Measurements from ENCODE around the gene ATP2C2.

DNA sequence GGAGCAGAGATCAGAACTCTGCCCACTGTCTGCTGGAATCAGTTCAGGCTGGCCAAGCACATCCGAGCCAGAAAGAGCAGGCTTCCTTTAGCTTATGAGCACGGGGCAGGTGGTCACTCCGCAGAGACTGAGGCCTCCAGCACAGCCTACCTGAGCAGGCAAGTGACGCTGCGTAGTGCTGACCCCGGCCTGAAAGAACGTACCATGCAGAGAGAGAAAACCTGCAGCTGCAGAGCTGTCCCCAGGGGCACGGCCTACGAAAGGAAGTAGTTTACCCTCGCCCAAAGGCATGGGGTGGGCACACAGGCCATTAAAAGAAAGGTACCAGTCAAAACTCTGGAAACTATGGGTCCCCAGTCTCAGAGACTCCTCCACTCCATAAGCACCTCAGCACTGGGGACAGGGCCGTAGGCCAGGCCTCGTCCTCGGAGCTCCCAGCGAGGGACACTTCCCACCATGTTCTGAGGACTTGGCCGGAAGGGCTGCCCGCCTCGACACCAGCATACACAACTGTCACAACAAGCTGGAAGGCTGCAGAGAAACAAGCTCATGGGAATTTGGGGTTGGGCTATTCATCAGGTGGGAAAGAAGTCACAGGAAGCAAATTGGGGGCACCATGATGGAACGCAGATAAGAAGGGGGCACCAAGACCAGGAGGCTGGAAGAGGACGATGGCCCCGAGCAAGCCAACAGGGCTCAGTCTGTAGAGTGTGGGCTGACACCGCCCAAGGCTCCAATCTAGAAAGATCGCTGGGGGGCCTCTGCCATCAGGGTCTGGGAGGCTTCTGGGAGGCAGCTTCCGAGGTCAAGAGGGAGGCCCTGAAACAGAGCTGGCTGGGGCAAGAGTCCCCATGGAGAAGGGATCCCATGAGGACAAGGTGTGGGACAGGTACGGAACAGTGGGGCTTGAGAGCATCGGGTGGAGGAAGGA, 114.9 kb downstream of the ATP2C2 start:
- TF ChIP-seq POLR2A (IDR thresholded peaks at IDR 0.05), result no peak
- TF ChIP-seq, protein P1, sequence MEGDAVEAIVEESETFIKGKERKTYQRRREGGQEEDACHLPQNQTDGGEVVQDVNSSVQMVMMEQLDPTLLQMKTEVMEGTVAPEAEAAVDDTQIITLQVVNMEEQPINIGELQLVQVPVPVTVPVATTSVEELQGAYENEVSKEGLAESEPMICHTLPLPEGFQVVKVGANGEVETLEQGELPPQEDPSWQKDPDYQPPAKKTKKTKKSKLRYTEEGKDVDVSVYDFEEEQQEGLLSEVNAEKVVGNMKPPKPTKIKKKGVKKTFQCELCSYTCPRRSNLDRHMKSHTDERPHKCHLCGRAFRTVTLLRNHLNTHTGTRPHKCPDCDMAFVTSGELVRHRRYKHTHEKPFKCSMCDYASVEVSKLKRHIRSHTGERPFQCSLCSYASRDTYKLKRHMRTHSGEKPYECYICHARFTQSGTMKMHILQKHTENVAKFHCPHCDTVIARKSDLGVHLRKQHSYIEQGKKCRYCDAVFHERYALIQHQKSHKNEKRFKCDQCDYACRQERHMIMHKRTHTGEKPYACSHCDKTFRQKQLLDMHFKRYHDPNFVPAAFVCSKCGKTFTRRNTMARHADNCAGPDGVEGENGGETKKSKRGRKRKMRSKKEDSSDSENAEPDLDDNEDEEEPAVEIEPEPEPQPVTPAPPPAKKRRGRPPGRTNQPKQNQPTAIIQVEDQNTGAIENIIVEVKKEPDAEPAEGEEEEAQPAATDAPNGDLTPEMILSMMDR (IDR thresholded peaks at IDR 0.05), result no peak
